H1 (cell line): ENCODE measurements around the gene CBY2. TPM values are rescaled to one million over a fixed set of nuclear protein-coding genes. Genes with fewer than 3 reads are reported as not detected.

ENCODE experiments used
- ATF3 ChIP-seq: IDR thresholded peaks from 2 replicates; pipeline ENCODE4 v1.6.1; 2011; ENCODE audit warnings: low read depth, mild to moderate bottlenecking, low read length; ENCODE audit not compliant: insufficient read depth
- CBX5 ChIP-seq: fragments of 300-800, 300-1000 bp; sonication (generic); IDR thresholded peaks from 2 replicates; pipeline ENCODE4 v1.7.1; 2016; ENCODE audit warnings: antibody characterized with exemption, low read length, low read depth
- CEBPB ChIP-seq: IDR thresholded peaks from 2 replicates; pipeline ENCODE4 v1.6.1; 2012; ENCODE audit warnings: low read depth, low read length
- CHD7 ChIP-seq: fragments of 300-600 bp; sonication (generic); IDR thresholded peaks from 2 replicates; pipeline ENCODE4 v1.7.1; 2012; ENCODE audit warnings: low read length, moderate library complexity, mild to moderate bottlenecking, inconsistent platforms; ENCODE audit not compliant: insufficient replicate concordance
- CREB1 ChIP-seq: IDR thresholded peaks from 2 replicates; pipeline ENCODE4 v1.6.1; 2012; ENCODE audit warnings: inconsistent platforms
- EGR1 ChIP-seq: IDR thresholded peaks from 2 replicates; pipeline ENCODE4 v1.6.1; 2011; ENCODE audit warnings: low read depth, low read length, borderline replicate concordance
- JUN ChIP-seq: IDR thresholded peaks from 2 replicates; pipeline ENCODE4 v1.6.1; 2011; ENCODE audit warnings: low read depth, mild to moderate bottlenecking, improper control_type of control experiment, low read length
- RNF2 ChIP-seq: fragments of 200-900, 300-1000 bp; sonication (generic); IDR thresholded peaks from 2 replicates; pipeline ENCODE4 v1.7.1; 2016; ENCODE audit warnings: borderline replicate concordance, low read depth, mild to moderate bottlenecking, antibody characterized with exemption, low read length; ENCODE audit not compliant: poor library complexity, severe bottlenecking; ENCODE audit errors: missing control alignments
- RXRA ChIP-seq: IDR thresholded peaks from 2 replicates; pipeline ENCODE4 v1.6.1; 2011; ENCODE audit warnings: low read depth, mild to moderate bottlenecking, low read length, moderate library complexity; ENCODE audit not compliant: insufficient read depth
- TAF1 ChIP-seq: IDR thresholded peaks from 2 replicates; pipeline ENCODE4 v1.6.1; 2011; ENCODE audit warnings: mild to moderate bottlenecking, low read depth, low read length
- TAF7 ChIP-seq: optimal IDR thresholded peaks from 2 replicates; pipeline ENCODE3; 2011; ENCODE audit warnings: low read depth, mild to moderate bottlenecking, inconsistent platforms, low read length, moderate library complexity, borderline replicate concordance
- TCF12 ChIP-seq: IDR thresholded peaks from 2 replicates; pipeline ENCODE4 v1.6.1; 2011; ENCODE audit warnings: low read depth, mild to moderate bottlenecking, low read length
- polyA plus RNA-seq, 7 experiments: library from polyadenylated mRNA; depleted of rRNA in 3 of 7; stranded (reverse) in 5 of 7; unstranded in 2 of 7; fragments of >200 nt in 5 of 7; fragments of 200-250 nt in 2 of 7; gene quantifications; 1 replicate in 5 of 7; 2 replicates in 1 of 7; 4 replicates in 1 of 7; pipeline versions ENCODE4 v1.2.1 to v1.2.3, GENCODE V29; 2011 to 2013; ENCODE audit warnings: missing spikeins in 2 of 7, mixed read lengths in 2 of 7
- total RNA-seq: library from RNA; stranded (reverse); fragmentation: NEBNext Ultra II Directional; extraction: Animal tissue kit (Norgen Biotek cat#: 25700); gene quantifications from 2 replicates; pipeline ENCODE4 v1.2.1, GENCODE V29; 2021

CBY2 gene
- total and polyA plus RNA-seq, 2 of the 8 experiments (the other 6 are each of a cell fraction or from before 2014, with no cell fraction given): not detected

- no peak for TF ChIP-seq CHD7
- no peak for TF ChIP-seq ATF3
- no peak for TF ChIP-seq JUN
- TF ChIP-seq CEBPB: no peak
- TF ChIP-seq CREB1: no peak
- TF ChIP-seq RXRA: no peak
- no peak for TF ChIP-seq TAF1
- TF ChIP-seq RNF2: no peak
- TF ChIP-seq CBX5: no peak
- TF ChIP-seq TCF12: no peak
- TF ChIP-seq EGR1: no peak
- TF ChIP-seq TAF7: no peak
Observed at GRCh38 chr13:45723798-45724197, 21.7 kb downstream of the CBY2 start (continued).
